HG03457 (cell line): ENCODE results near the gene RNF220.

ENCODE experiments used
- ATAC-seq: cut with Tn5 transposase; IDR thresholded peaks from one replicate; pipeline ENCODE4 v1.9.1; 2021; ENCODE audit warnings: moderate number of reproducible peaks; ENCODE audit not compliant: unreplicated experiment

Gene RNF220

GRCh38 chr1:44605914-44606615, 201.0 kb downstream of the RNF220 start:
- ATAC-seq = no peak

- ATAC-seq = no peak
These were observed 201.7 kb downstream of the RNF220 start for GRCh38 chr1:44606701-44607281.

GRCh38 chr1:44608141-44608540, 203.1 kb downstream of the RNF220 start:
- ATAC-seq = no peak

GRCh38 chr1:44609412-44609767, 204.3 kb downstream of the RNF220 start:
- ATAC-seq = no peak

- no peak for ATAC-seq
These were observed 204.9 kb downstream of the RNF220 start for GRCh38 chr1:44609768-44610526.

GRCh38 chr1:44610527-44611148, 205.6 kb downstream of the RNF220 start:
- no peak for ATAC-seq

GRCh38 chr1:44611419-44611818, 206.4 kb downstream of the RNF220 start:
- no peak for ATAC-seq

GRCh38 chr1:44611866-44612265, 206.8 kb downstream of the RNF220 start:
- ATAC-seq = no peak

- ATAC-seq = no peak
These were observed 208.9 kb downstream of the RNF220 start for GRCh38 chr1:44613941-44614340.

GRCh38 chr1:44616284-44616990, 211.4 kb downstream of the RNF220 start:
- ATAC-seq = no peak

GRCh38 chr1:44616991-44617702, 212.1 kb downstream of the RNF220 start:
- ATAC-seq = no peak

- ATAC-seq = no peak
These were observed 212.6 kb downstream of the RNF220 start for GRCh38 chr1:44617703-44618029.

- no peak for ATAC-seq
These were observed 214.3 kb downstream of the RNF220 start for GRCh38 chr1:44619261-44619900.

GRCh38 chr1:44620072-44620471, 215.0 kb downstream of the RNF220 start:
- ATAC-seq = no peak

- no peak for ATAC-seq
These were observed 216.8 kb downstream of the RNF220 start for GRCh38 chr1:44621841-44622286.

GRCh38 chr1:44624268-44624901, 219.3 kb downstream of the RNF220 start:
- ATAC-seq = no peak

- ATAC-seq = no peak
These were observed 220.3 kb downstream of the RNF220 start for GRCh38 chr1:44625348-44625747.

GRCh38 chr1:44628962-44629756, 224.1 kb downstream of the RNF220 start:
- no peak for ATAC-seq

GRCh38 chr1:44630116-44630515, 225.1 kb downstream of the RNF220 start:
- ATAC-seq = no peak
